Activated B cell treated with CpG ODN at 0.5 μM for 24 hours (primary cell): Measurements from ENCODE around the gene MYADML2. TPM values are rescaled to one million over a fixed set of nuclear protein-coding genes. Genes with fewer than 3 reads are reported as not detected.

Experiments
- ATAC-seq: fragments of 200-7000 bp; cut with Tn5 transposase; one replicate; pipeline ENCODE4 v1.10.0; 2021; ENCODE audit warnings: low read depth, mild to moderate bottlenecking, moderate library complexity
- CTCF ChIA-PET: fragments of 350-600 bp; sonication (Branson Sonifier 250); formaldehyde crosslinking; loops from one replicate; lab custom pipeline; 2021; ENCODE audit warnings: antibody characterized with exemption; lab: Charles Lee
- POLR2A ChIA-PET: fragments of 350-600 bp; sonication (Branson Sonifier 250); formaldehyde crosslinking; loops from one replicate; lab custom pipeline; 2021; ENCODE audit warnings: antibody characterized with exemption; lab: Charles Lee
- DNase-seq: peaks from one replicate; pipeline ENCODE4 v3.0.0; 2022
- H3K27ac Mint-ChIP-seq: one replicate; pipeline ENCODE4 v1.8.0; 2020; ENCODE audit warnings: mixed read lengths
- H3K27me3 Mint-ChIP-seq: one replicate; pipeline ENCODE4 v1.8.0; 2021; ENCODE audit warnings: mixed read lengths
- H3K36me3 Mint-ChIP-seq: one replicate; pipeline ENCODE4 v1.8.0; 2021; ENCODE audit warnings: low read depth, mixed read lengths
- H3K4me1 Mint-ChIP-seq: one replicate; pipeline ENCODE4 v1.8.0; 2021; ENCODE audit warnings: mixed read lengths
- H3K4me3 Mint-ChIP-seq: one replicate; pipeline ENCODE4 v1.8.0; 2020; ENCODE audit warnings: mild to moderate bottlenecking, mixed read lengths
- H3K9me3 Mint-ChIP-seq: one replicate; pipeline ENCODE4 v1.8.0; 2020; ENCODE audit warnings: mixed read lengths
- intact Hi-C: fragments of 100-400 bp; cut with micrococcal nuclease; formaldehyde crosslinking; loops from one replicate; pipeline ENCODE4 v1.15.1; 2024
- total RNA-seq: library from RNA; stranded (reverse); gene quantifications from 2 replicates; pipeline ENCODE4 v1.2.3, GENCODE V29; 2022
- TF ChIP-seq, protein P1 (sequence below): fragments of 200-600 bp; IDR thresholded peaks from one replicate; pipeline ENCODE4 v1.8.0; 2022; ENCODE audit warnings: antibody characterized with exemption, mild to moderate bottlenecking

Gene MYADML2
- total RNA-seq, 1 donor from 2014 or later: not detected

DNA sequence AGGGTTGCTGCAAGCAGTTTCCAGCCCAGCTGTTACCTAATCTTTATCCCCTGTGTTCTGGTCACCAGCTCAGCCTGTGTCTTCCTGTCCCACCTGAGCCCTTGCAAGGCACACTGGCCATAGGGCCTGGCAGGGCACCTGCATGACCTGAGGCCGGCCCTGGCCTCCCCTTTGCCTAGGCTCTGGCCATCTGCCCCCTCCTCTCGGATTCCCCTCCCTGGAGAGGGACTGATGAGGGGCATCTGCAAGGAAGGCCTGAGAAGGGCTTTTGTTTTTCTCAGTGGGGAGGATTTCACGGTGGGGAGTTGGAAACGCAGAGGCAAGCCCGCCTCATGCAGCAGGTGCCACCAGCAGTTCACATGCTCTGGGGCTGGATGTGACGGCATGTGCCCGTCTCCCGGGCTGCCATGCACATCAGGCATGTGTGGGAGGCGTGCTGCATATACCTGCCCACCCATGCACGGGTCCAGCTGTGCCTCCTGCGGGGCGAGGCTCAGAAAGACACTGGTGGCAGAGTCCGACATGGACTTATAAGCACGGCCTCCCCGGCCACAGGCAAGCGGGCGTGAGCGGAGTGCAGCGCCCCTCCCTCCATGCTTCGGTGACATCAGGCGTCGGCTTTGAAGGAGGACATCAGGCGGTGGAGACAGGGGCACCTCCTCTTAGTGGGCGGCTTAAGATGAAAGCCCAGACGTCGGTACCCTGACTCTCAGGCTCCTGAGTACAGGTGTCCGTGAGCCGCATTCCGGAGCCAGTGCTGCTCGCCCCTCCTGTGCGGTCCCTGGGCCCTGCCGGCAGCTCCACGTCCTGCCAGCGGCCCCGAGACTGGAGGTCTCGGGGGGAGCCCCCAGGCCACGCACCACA lies 46.9 kb upstream of the MYADML2 start:
- TF ChIP-seq, protein P1, sequence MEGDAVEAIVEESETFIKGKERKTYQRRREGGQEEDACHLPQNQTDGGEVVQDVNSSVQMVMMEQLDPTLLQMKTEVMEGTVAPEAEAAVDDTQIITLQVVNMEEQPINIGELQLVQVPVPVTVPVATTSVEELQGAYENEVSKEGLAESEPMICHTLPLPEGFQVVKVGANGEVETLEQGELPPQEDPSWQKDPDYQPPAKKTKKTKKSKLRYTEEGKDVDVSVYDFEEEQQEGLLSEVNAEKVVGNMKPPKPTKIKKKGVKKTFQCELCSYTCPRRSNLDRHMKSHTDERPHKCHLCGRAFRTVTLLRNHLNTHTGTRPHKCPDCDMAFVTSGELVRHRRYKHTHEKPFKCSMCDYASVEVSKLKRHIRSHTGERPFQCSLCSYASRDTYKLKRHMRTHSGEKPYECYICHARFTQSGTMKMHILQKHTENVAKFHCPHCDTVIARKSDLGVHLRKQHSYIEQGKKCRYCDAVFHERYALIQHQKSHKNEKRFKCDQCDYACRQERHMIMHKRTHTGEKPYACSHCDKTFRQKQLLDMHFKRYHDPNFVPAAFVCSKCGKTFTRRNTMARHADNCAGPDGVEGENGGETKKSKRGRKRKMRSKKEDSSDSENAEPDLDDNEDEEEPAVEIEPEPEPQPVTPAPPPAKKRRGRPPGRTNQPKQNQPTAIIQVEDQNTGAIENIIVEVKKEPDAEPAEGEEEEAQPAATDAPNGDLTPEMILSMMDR: no peak
- no peak for DNase-seq
- peaks cover 20% of the 10 kb centered on the region for H3K36me3 Mint-ChIP-seq
- no peak overlapping the region for H3K27ac Mint-ChIP-seq
- intact Hi-C loops: no loop called here
- ChIA-PET POLR2A (no interaction called here), CTCF (no interaction called here)
- no peaks in the 10 kb centered on the region for H3K9me3 Mint-ChIP-seq
- ATAC-seq: no peak
- H3K27me3 Mint-ChIP-seq: no peaks in the 10 kb centered on the region
- no peak overlapping the region for H3K4me3 Mint-ChIP-seq
- no peaks in the 10 kb centered on the region for H3K4me1 Mint-ChIP-seq

DNA sequence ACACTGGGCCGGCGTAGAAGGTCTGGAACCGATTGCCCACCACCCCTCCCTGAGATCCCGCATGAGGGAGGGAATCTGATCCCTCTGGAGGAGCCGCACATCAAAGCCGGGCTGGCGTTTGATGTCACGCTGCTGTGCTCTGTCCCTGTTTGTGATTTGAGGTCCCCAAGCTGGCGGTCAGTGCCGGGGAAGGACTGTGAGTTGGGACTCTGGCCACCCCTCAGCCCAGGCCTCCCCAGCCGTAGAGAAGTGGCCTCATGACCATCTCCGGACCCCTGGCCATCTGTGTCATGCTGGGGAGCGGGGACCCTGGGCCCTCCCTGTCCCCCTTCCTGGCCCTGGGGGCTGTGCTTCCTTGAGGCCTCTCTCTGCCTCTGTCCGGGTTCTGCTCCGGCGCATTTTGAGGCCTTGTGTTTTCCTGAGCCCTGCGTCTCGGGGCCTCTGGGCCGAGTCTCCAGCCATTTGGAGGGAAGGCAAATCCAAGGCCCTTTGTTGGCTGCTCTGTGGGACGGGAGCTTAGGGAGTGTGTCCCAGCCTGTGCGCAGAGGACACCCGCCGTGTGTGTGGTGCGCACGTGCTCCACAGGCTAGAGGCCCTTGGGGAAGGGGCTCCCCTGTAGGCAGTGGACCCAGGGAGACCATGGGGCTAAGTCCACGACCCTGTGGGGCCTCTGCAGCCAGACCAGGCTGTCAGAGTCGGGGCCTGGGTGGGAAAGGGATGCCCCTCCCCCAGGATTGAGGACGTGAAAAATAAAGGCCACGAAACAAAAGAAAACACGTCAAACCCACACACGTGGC lies 45.5 kb upstream of the MYADML2 start:
- H3K27ac Mint-ChIP-seq: no peak overlapping the region
- no peaks in the 10 kb centered on the region for H3K9me3 Mint-ChIP-seq
- ChIA-PET POLR2A (no interaction called here), CTCF (no interaction called here)
- H3K4me3 Mint-ChIP-seq: no peak overlapping the region
- no peaks in the 10 kb centered on the region for H3K4me1 Mint-ChIP-seq
- H3K27me3 Mint-ChIP-seq: no peaks in the 10 kb centered on the region
- TF ChIP-seq, protein P1: no peak
- peaks cover 23% of the 10 kb centered on the region for H3K36me3 Mint-ChIP-seq
- intact Hi-C loops: no loop called here
- ATAC-seq (no peak), DNase-seq (no peak)

DNA sequence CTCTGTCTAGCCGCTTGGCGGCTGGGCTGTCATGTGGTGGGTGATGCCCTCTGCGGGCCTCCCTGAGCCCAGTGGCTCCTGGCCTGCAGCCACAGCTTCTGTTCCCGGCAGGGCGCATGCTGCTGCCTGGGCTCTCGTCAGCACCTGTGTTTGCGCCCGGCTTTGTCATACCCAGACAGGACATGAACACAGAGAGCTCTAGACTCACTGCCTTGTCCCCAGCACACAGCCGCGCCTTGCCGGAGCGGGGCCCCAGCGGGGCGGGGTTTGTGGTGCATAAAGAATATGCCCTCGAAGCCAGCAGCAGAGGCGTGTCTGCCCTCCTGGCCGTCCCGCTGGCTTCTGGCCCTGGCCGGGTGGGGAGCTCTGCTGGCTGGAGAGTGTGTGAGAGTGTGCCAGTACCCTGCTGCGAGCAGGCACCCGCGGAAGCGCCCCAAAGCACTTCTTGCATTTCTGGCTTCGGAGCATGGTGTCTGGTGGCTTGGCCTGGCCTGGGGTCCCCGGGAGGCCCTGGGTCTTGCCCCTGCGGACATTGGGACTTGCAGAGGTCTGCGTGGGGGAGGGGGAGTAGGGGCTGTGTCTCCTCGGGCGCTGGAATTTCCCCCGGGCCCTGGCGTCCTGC lies 44.8 kb upstream of the MYADML2 start:
- DNase-seq (no peak), ATAC-seq (no peak)
- Mint-ChIP-seq H3K9me3 (no peaks in the 10 kb centered on the region), H3K4me1 (no peaks in the 10 kb centered on the region), H3K27me3 (no peaks in the 10 kb centered on the region), H3K27ac (no peak overlapping the region), H3K36me3 (peaks cover 20% of the 10 kb centered on the region), H3K4me3 (no peak overlapping the region)
- CTCF ChIA-PET: no interaction called here
- intact Hi-C loops: no loop called here
- TF ChIP-seq, protein P1: no peak
- POLR2A ChIA-PET: interaction anchor here (0.6 kb wide), 1 partner anchor 38 kb away, joined by 3 read pairs; no protein-coding TSS in a partner anchor

DNA sequence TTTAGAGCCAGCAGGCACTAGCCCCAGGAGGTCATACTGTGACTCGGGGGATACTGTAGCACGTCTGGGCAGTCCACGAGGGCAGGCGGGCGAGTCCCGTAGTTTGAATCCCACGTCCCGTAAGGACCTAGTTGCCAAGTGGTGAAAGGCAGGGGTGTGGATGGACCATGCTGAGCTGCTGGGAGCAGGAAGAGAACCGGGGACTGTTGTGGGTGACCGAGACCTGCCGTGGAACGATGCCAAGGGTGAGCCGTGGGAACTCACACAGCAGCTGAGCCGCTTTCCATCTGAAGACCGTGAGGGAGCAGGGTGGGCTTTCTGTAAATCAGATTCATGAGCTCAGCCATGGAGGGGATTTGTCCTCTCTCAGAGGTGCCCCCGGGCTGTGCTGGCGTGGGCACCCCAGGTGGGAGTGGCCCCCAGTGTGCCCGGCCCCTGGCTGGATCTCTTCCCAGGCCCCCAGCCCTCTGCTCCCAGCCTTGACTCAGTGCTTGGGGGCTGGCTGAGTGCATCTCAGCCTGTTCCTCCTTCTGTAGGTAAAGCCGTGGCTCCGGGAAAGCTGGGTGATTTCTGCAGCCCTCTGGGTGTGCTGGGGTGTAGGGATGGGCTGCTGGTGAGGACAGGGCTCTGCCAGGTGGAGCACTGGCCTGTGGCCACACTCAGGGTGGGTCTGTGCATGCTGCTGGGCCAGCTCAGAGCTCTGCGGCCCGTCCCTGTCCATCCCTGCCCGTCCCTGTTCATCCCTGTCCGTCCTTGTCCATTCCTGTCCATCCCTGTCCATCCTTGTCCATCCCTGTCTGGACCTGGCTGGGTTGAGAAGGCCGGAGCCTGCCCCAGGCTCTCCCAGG lies 44.0 kb upstream of the MYADML2 start:
- H3K36me3 Mint-ChIP-seq: peaks cover 24% of the 10 kb centered on the region
- CTCF ChIA-PET: no interaction called here
- TF ChIP-seq, protein P1: no peak
- no peak overlapping the region for H3K4me3 Mint-ChIP-seq
- no peaks in the 10 kb centered on the region for H3K27me3 Mint-ChIP-seq
- H3K27ac Mint-ChIP-seq: no peak overlapping the region
- H3K9me3 Mint-ChIP-seq: no peaks in the 10 kb centered on the region
- POLR2A ChIA-PET: interaction anchor here (0.6 kb wide), 1 partner anchor 38 kb away, joined by 3 read pairs; no protein-coding TSS in a partner anchor
- no peaks in the 10 kb centered on the region for H3K4me1 Mint-ChIP-seq
- ATAC-seq (no peak), DNase-seq (no peak)
- intact Hi-C loops: no loop called here
